ENCODE measurements around the gene SRCIN1. TPM values are rescaled to one million over a fixed set of nuclear protein-coding genes. Genes with fewer than 3 reads are reported as not detected.

The SRCIN1 gene
- total and polyA plus RNA-seq, 2 donors (not counting 1 experiment from before 2014, with no cell fraction given) = 0.44 to 1.1 TPM

DNA sequence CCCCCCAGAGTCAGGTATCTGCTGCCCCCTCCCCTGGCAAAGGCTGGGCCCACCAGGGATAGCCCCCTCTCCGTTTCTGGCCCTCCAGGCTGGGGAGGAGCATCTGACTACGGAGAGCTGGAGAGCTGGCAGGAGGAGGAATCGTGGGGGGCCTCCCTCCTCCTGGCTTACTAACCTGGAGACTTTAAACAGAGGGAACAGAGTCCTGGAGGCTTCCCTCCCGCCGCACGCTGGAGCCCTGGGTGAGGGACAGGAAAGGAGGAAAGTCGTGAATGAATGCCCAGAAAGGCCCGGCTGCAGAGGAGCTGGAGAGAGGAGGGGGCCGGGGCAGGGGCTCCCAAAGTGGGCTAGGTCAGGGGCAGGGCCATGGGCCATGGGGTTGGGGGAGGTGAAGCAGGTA, 9.9 kb downstream of the SRCIN1 start:
- no peak overlapping the region for H2AFZ ChIP-seq (ENCODE audit: insufficient read depth, low read depth, low read length, poor library complexity, severe bottlenecking)
- H3K79me2 ChIP-seq (ENCODE audit: control insufficient read depth, insufficient read depth, low read length) = no peaks in the 10 kb centered on the region
- no peak overlapping the region for H3K4me2 ChIP-seq (replicated peaks; ENCODE audit: low read depth, low read length, poor library complexity, severe bottlenecking)
- peaks cover 16% of the 10 kb centered on the region for H3K4me1 Mint-ChIP-seq
- CTCF ChIA-PET = interaction anchor here (1.1 to 2.3 kb wide), 2 partner anchors 13 to 37 kb away, joined by 4 to 6 read pairs; no protein-coding TSS in a partner anchor
- H4K20me1 ChIP-seq (ENCODE audit: control insufficient read depth, insufficient read depth, low read length, poor library complexity, severe bottlenecking) = no peaks in the 10 kb centered on the region
- no peaks in the 10 kb centered on the region for H3K36me3 ChIP-seq (replicated peaks in 1 of 2; ENCODE audit: control extremely low read depth in 1 of 2, control insufficient read depth in 1 of 2, extremely low read depth in 1 of 2, insufficient read depth in 2 of 2, low read length in 1 of 2)
- ATAC-seq (ENCODE audit: low read depth) (no peak), DNase-seq (no peak)
- intact Hi-C loops (cut with micrococcal nuclease) = no loop called here
- peaks cover 14 to 16% of the 10 kb centered on the region in 2 donors for H3K4me1 ChIP-seq (ENCODE audit: control insufficient read depth in 2 of 2, insufficient read depth in 2 of 2, low read length in 2 of 2)
- peaks cover 81% of the 10 kb centered on the region for H3K27me3 Mint-ChIP-seq
- H3K9ac ChIP-seq (ENCODE audit: low read length) = no peak overlapping the region
- H3K27ac Mint-ChIP-seq = no peak overlapping the region
- no peak overlapping the region for H3K27ac ChIP-seq (ENCODE audit: low read length in 2 of 2)
- no peaks in the 10 kb centered on the region for H3K9me3 Mint-ChIP-seq (ENCODE audit: insufficient read depth)
- POLR2A ChIA-PET = no interaction called here
- H3K9me3 ChIP-seq (ENCODE audit: control extremely low read depth in 1 of 3, control insufficient read depth in 2 of 3, insufficient read depth in 1 of 3, low read length in 2 of 3) = peaks cover 0 to 13% (median 0%) of the 10 kb centered on the region in 3 donors
- TF ChIP-seq, protein P1, sequence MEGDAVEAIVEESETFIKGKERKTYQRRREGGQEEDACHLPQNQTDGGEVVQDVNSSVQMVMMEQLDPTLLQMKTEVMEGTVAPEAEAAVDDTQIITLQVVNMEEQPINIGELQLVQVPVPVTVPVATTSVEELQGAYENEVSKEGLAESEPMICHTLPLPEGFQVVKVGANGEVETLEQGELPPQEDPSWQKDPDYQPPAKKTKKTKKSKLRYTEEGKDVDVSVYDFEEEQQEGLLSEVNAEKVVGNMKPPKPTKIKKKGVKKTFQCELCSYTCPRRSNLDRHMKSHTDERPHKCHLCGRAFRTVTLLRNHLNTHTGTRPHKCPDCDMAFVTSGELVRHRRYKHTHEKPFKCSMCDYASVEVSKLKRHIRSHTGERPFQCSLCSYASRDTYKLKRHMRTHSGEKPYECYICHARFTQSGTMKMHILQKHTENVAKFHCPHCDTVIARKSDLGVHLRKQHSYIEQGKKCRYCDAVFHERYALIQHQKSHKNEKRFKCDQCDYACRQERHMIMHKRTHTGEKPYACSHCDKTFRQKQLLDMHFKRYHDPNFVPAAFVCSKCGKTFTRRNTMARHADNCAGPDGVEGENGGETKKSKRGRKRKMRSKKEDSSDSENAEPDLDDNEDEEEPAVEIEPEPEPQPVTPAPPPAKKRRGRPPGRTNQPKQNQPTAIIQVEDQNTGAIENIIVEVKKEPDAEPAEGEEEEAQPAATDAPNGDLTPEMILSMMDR (IDR thresholded peaks at IDR 0.05) = no peak
- no peak for TF ChIP-seq EZH2 (IDR thresholded peaks at IDR 0.05; ENCODE audit: borderline replicate concordance, insufficient read depth, low read depth, low read length, poor library complexity, severe bottlenecking)
- H3K4me3 Mint-ChIP-seq = no peak overlapping the region
- H3K4me3 ChIP-seq (ENCODE audit: control extremely low read depth in 1 of 5, extremely low read depth in 1 of 5, insufficient read depth in 1 of 5, low read depth in 2 of 5, low read length in 4 of 5) = no peak overlapping the region
- peaks cover 0 to 92% (median 26%) of the 10 kb centered on the region in 4 experiments for H3K27me3 ChIP-seq (replicated peaks in 1 of 4; ENCODE audit: control extremely low read depth in 1 of 4, control insufficient read depth in 3 of 4, insufficient read depth in 4 of 4, low read length in 3 of 4)
- WGBS (ENCODE audit: insufficient coverage) = 14% methylated on average over 7 of the region's 9 CpGs

DNA sequence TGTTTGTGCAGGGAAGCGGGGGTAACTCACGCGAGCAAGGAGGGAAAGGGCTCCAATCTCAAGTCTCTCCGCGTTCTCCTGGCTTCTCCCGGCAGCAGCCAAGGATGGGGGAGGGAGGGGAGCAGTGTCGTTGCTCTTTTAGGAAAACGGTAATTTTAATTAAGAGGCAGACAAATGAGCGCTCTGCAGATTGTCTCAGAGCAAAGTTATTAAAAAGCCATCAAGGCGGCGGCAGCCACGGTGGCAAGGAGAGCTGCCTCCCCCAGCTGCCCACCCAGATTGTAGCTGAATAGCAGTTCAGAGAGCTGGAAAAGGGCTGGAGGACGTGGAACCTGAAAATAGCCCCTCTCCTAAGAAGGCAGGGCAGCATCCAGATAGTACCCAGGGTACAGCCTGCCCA, 11.6 kb downstream of the SRCIN1 start:
- H3K9ac ChIP-seq (ENCODE audit: low read length) = no peak overlapping the region
- no peak for ATAC-seq (ENCODE audit: low read depth)
- peaks cover 16% of the 10 kb centered on the region for H3K4me1 Mint-ChIP-seq
- H2AFZ ChIP-seq (ENCODE audit: insufficient read depth, low read depth, low read length, poor library complexity, severe bottlenecking) = no peak overlapping the region
- H4K20me1 ChIP-seq (ENCODE audit: control insufficient read depth, insufficient read depth, low read length, poor library complexity, severe bottlenecking) = no peaks in the 10 kb centered on the region
- H3K36me3 ChIP-seq (replicated peaks in 1 of 2; ENCODE audit: control extremely low read depth in 1 of 2, control insufficient read depth in 1 of 2, extremely low read depth in 1 of 2, insufficient read depth in 2 of 2, low read length in 1 of 2) = no peaks in the 10 kb centered on the region
- no peak overlapping the region for H3K4me2 ChIP-seq (replicated peaks; ENCODE audit: low read depth, low read length, poor library complexity, severe bottlenecking)
- H3K27ac ChIP-seq (ENCODE audit: low read length in 2 of 2) = no peak overlapping the region
- no peaks in the 10 kb centered on the region for H3K9me3 Mint-ChIP-seq (ENCODE audit: insufficient read depth)
- peaks cover 0 to 94% (median 23%) of the 10 kb centered on the region in 4 experiments for H3K27me3 ChIP-seq (replicated peaks in 1 of 4; ENCODE audit: control extremely low read depth in 1 of 4, control insufficient read depth in 3 of 4, insufficient read depth in 4 of 4, low read length in 3 of 4)
- H3K4me1 ChIP-seq (ENCODE audit: control insufficient read depth in 2 of 2, insufficient read depth in 2 of 2, low read length in 2 of 2) = peaks cover 14 to 18% of the 10 kb centered on the region in 2 donors
- H3K79me2 ChIP-seq (ENCODE audit: control insufficient read depth, insufficient read depth, low read length) = no peaks in the 10 kb centered on the region
- H3K4me3 ChIP-seq (ENCODE audit: control extremely low read depth in 1 of 5, extremely low read depth in 1 of 5, insufficient read depth in 1 of 5, low read depth in 2 of 5, low read length in 4 of 5) = no peak overlapping the region
- H3K9me3 ChIP-seq (ENCODE audit: control extremely low read depth in 1 of 3, control insufficient read depth in 2 of 3, insufficient read depth in 1 of 3, low read length in 2 of 3) = peaks cover 0 to 13% (median 0%) of the 10 kb centered on the region in 3 donors
- intact Hi-C loops (cut with micrococcal nuclease) = no loop called here
- TF ChIP-seq, protein P1 (IDR thresholded peaks at IDR 0.05) = no peak
- TF ChIP-seq EZH2 (IDR thresholded peaks at IDR 0.05; ENCODE audit: borderline replicate concordance, insufficient read depth, low read depth, low read length, poor library complexity, severe bottlenecking) = no peak
- H3K27me3 Mint-ChIP-seq = peaks cover 75% of the 10 kb centered on the region
- no peak for DNase-seq
- 67% methylated on average over 11 of the region's 13 CpGs for WGBS (ENCODE audit: insufficient coverage)
- H3K4me3 Mint-ChIP-seq = no peak overlapping the region
- CTCF ChIA-PET = interaction anchor here (0.6 kb wide), 1 partner anchor 30 kb away, joined by 3 read pairs; no protein-coding TSS in a partner anchor
- no peak overlapping the region for H3K27ac Mint-ChIP-seq
- POLR2A ChIA-PET = no interaction called here

Measured in B cell (primary cell).